ENCODE results near the gene ARAP3. TPM values are rescaled to one million over a fixed set of nuclear protein-coding genes. Genes with fewer than 3 reads are reported as not detected.
A peak's percentile ranks its signal among the peaks of the same experiment; 100 is the strongest.

ARAP3 gene
- total RNA-seq, 1 donor from 2014 or later, result 0.16 TPM

GRCh38 chr5:141701360-141702119 lies 19.5 kb upstream of the ARAP3 start:
- DNase-seq (ENCODE audit: low read depth), result no peak

GRCh38 chr5:141697586-141697985 lies 15.6 kb upstream of the ARAP3 start:
- DNase-seq (ENCODE audit: low read depth), result no peak

GRCh38 chr5:141696431-141696830 lies 14.4 kb upstream of the ARAP3 start:
- DNase-seq (ENCODE audit: low read depth), result no peak

GRCh38 chr5:141695627-141696215 lies 13.7 kb upstream of the ARAP3 start:
- DNase-seq (ENCODE audit: low read depth), result peak; percentile 81

GRCh38 chr5:141694479-141694878 lies 12.4 kb upstream of the ARAP3 start:
- DNase-seq (ENCODE audit: low read depth), result no peak

- DNase-seq (ENCODE audit: low read depth), result no peak
These were observed 11.1 kb upstream of the ARAP3 start for GRCh38 chr5:141692919-141693725.

GRCh38 chr5:141692533-141692888 lies 10.5 kb upstream of the ARAP3 start:
- DNase-seq (ENCODE audit: low read depth), result no peak

- DNase-seq (ENCODE audit: low read depth), result peak; percentile 80
These were observed 10.0 kb upstream of the ARAP3 start for GRCh38 chr5:141691867-141692532.

GRCh38 chr5:141691286-141691866 lies 9.3 kb upstream of the ARAP3 start:
- no peak for DNase-seq (ENCODE audit: low read depth)

GRCh38 chr5:141686648-141687416 lies 4.8 kb upstream of the ARAP3 start:
- no peak for DNase-seq (ENCODE audit: low read depth)

GRCh38 chr5:141685591-141685990 lies 3.6 kb upstream of the ARAP3 start:
- DNase-seq (ENCODE audit: low read depth), result no peak

GRCh38 chr5:141683596-141684141 lies 1.6 kb upstream of the ARAP3 start:
- DNase-seq (ENCODE audit: low read depth), result no peak

GRCh38 chr5:141681295-141681694 lies 735 bp downstream of the ARAP3 start:
- DNase-seq (ENCODE audit: low read depth), result no peak

GRCh38 chr5:141680751-141681201 lies 1.3 kb downstream of the ARAP3 start:
- DNase-seq (ENCODE audit: low read depth), result no peak

GRCh38 chr5:141680178-141680577 lies 1.9 kb downstream of the ARAP3 start:
- DNase-seq (ENCODE audit: low read depth), result no peak

GRCh38 chr5:141677415-141677814 lies 4.6 kb downstream of the ARAP3 start:
- DNase-seq (ENCODE audit: low read depth), result no peak

- no peak for DNase-seq (ENCODE audit: low read depth)
These were observed 6.4 kb downstream of the ARAP3 start for GRCh38 chr5:141675672-141676071.

- DNase-seq (ENCODE audit: low read depth), result no peak
These were observed 7.3 kb downstream of the ARAP3 start for GRCh38 chr5:141674747-141675146.

GRCh38 chr5:141672841-141673813 lies 8.9 kb downstream of the ARAP3 start:
- no peak for DNase-seq (ENCODE audit: low read depth)
